Gastrocnemius medialis (tissue), 4 donors: ENCODE measurements around the gene ADCY1. TPM values are rescaled to one million over a fixed set of nuclear protein-coding genes. Genes with fewer than 3 reads are reported as not detected.
"Not testable (repeated sequence)": the region's sequence is repeated elsewhere in the genome, so short reads cannot be mapped to it uniquely, and the experiment has no call there.

Experiments used
- ATAC-seq, 2 donors: fragments of 150-250 bp; one replicate each; pipeline ENCODE4 v1.9.1; 2016
- DNase-seq, 2 donors: peaks; one replicate each; pipeline ENCODE4 v3.0.0-alpha.2; 2019
- H3K27ac ChIP-seq, 4 donors: fragments of 200-600 bp; sonication (generic); 1 replicate in 1 of 4; 2 replicates in 3 of 4; pipeline ENCODE4 v1.5.1; 2016 to 2018; ENCODE audit warnings: mild to moderate bottlenecking in 2 of 4, moderate library complexity in 1 of 4
- H3K27me3 ChIP-seq, 3 donors: fragments of 200-600 bp; sonication (generic) in 2 of 3; 1 replicate in 1 of 3; 2 replicates in 2 of 3; pipeline versions ENCODE4 v1.5.1 to v1.6.0; 2016 to 2019; ENCODE audit warnings: mild to moderate bottlenecking in 1 of 3, moderate library complexity in 1 of 3
- H3K36me3 ChIP-seq, 2 donors: fragments of 200-600 bp; sonication (generic) in 1 of 2; one replicate each; pipeline ENCODE4 v1.5.1; 2017 to 2018
- H3K4me1 ChIP-seq, 2 donors: fragments of 200-600 bp; sonication (generic) in 1 of 2; one replicate each; pipeline ENCODE4 v1.5.1; 2016 to 2017; ENCODE audit warnings: mild to moderate bottlenecking in 2 of 2
- H3K4me3 ChIP-seq, 4 donors: fragments of 200-600 bp; sonication (generic) in 3 of 4; 1 replicate in 1 of 4; 2 replicates in 3 of 4; pipeline ENCODE4 v1.5.1; 2016 to 2019; ENCODE audit warnings: mild to moderate bottlenecking in 2 of 4
- H3K9me3 ChIP-seq, 3 donors: fragments of 200-600 bp; sonication (generic) in 2 of 3; 1 replicate in 1 of 3; 2 replicates in 2 of 3; pipeline ENCODE4 v1.5.1; 2016 to 2019
- POLR2A ChIP-seq, 2 donors: fragments of 450-650 bp; IDR thresholded peaks; one replicate each; pipeline ENCODE4 v1.6.1; 2017; ENCODE audit warnings: antibody characterized with exemption in 2 of 2, mild to moderate bottlenecking in 2 of 2, moderate library complexity in 2 of 2
- in situ Hi-C, 4 donors: fragments of 200-750 bp; cut with MboI; loops; one replicate each; pipeline versions ENCODE4 v1.15.0 to v1.8.0; 2017; ENCODE audit warnings: low sequenced_read_pairs in 4 of 4
- intact Hi-C: fragments of 100-400 bp; cut with DNase I; formaldehyde crosslinking; loops from one replicate; pipeline ENCODE4 v1.15.1; 2023; ENCODE audit warnings: low total_unique reads
- total RNA-seq, 4 donors: library from RNA; depleted of rRNA; stranded (reverse); fragments of >200 nt; gene quantifications; one replicate each; pipeline versions ENCODE4 v1.1.0 to v1.2.3, GENCODE V29; 2016
- TF ChIP-seq, protein P1 (sequence below), 5 experiments: fragments of 450-650 bp in 3 of 5; fragments of 200-600 bp in 2 of 5; sonication (generic) in 2 of 5; IDR thresholded peaks in 4 of 5; conservative IDR thresholded peaks in 1 of 5; 1 replicate in 4 of 5; 2 replicates in 1 of 5; pipeline ENCODE4 v1.5.1; 2016 to 2019; ENCODE audit warnings: antibody characterized with exemption in 5 of 5, mild to moderate bottlenecking in 3 of 5, moderate library complexity in 3 of 5

ADCY1 gene
- total RNA-seq, 4 donors from 2014 or later, result 0.42 to 3.5 (median 1.4) TPM

DNA sequence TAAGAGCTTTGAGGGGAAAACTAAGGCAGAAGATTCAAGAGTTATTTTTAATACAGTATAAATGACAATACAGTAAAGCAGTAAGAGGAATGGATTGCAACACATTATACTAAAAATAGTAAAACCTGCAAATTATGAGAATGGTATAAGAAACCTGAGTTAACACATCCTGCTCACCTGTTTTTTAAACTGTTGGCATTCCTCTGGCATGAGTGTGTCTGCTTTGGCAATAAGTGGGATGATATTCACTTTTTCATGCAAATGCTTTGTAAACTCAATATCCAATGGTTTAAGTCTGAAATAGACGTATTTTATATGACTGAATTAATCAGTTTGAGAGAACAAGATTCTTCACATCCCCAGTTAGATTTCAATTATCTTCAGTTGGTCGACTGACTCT is 177.2 kb downstream of the ADCY1 start:
- in situ Hi-C loops, intact Hi-C loops, DNase-seq, H3K27ac ChIP-seq, H3K27me3 ChIP-seq, H3K9me3 ChIP-seq, ATAC-seq, H3K4me3 ChIP-seq, H3K4me1 ChIP-seq: not testable (repeated sequence)
- peaks cover 0 to 23% of the 10 kb centered on the region in 2 donors for H3K36me3 ChIP-seq

- ATAC-seq, in situ Hi-C loops, intact Hi-C loops, H3K27ac ChIP-seq, H3K9me3 ChIP-seq, H3K27me3 ChIP-seq, H3K4me1 ChIP-seq, DNase-seq, H3K4me3 ChIP-seq: not testable (repeated sequence)
- peaks cover 0 to 18% of the 10 kb centered on the region in 2 donors for H3K36me3 ChIP-seq
These were observed 182.2 kb downstream of the ADCY1 start for GRCh38 chr7:45756333-45756732.

DNA sequence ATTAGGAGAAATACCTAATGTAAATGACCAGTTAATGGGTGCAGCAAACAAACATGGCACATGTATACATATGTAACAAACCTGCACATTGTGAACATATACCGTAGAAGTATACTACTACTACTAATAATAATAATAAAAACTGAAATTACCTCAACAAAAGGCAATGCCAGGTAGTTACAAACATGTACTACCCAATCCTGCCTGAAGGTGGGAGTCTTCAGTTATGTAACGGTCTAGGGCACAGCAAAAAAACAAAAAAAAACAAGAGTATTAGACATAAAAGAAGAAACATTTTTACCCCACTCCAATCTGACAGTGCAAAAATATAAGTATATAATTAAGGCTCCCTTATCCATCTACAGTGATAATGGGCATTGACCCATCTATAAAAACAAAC is 182.6 kb downstream of the ADCY1 start:
- H3K27ac ChIP-seq, in situ Hi-C loops, H3K4me3 ChIP-seq, H3K27me3 ChIP-seq, ATAC-seq, DNase-seq, H3K4me1 ChIP-seq, H3K9me3 ChIP-seq, intact Hi-C loops: not testable (repeated sequence)
- H3K36me3 ChIP-seq, result peaks cover 0 to 18% of the 10 kb centered on the region in 2 donors

DNA sequence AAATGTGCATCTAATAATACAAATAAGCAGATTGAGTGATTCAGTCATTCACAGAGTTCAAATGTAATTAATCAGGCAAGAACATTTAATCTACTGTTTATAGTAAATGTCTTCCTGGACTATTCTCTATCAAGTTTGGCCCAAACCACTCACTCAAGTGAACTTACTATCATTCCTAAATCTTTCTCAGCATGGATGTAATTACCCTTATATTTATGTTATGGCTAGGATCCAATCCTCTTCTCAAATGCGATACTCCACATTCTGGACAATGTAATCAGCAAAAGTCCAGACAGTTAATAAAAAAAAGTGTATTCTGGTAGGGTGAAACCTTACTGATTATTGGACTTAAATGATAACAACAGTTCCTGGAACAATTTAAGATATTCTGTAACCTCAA is 185.3 kb downstream of the ADCY1 start:
- H3K36me3 ChIP-seq, intact Hi-C loops, ATAC-seq, H3K9me3 ChIP-seq, DNase-seq, in situ Hi-C loops, H3K4me3 ChIP-seq, H3K27me3 ChIP-seq, H3K27ac ChIP-seq, H3K4me1 ChIP-seq: not testable (repeated sequence)

- intact Hi-C loops, H3K9me3 ChIP-seq, in situ Hi-C loops, H3K36me3 ChIP-seq, ATAC-seq, H3K27me3 ChIP-seq, H3K4me3 ChIP-seq, DNase-seq, H3K4me1 ChIP-seq: not testable (repeated sequence)
- peak overlapping the region; percentile 28 to 50 (median 36) for H3K27ac ChIP-seq
These were observed 187.5 kb downstream of the ADCY1 start for GRCh38 chr7:45761545-45762205.

DNA sequence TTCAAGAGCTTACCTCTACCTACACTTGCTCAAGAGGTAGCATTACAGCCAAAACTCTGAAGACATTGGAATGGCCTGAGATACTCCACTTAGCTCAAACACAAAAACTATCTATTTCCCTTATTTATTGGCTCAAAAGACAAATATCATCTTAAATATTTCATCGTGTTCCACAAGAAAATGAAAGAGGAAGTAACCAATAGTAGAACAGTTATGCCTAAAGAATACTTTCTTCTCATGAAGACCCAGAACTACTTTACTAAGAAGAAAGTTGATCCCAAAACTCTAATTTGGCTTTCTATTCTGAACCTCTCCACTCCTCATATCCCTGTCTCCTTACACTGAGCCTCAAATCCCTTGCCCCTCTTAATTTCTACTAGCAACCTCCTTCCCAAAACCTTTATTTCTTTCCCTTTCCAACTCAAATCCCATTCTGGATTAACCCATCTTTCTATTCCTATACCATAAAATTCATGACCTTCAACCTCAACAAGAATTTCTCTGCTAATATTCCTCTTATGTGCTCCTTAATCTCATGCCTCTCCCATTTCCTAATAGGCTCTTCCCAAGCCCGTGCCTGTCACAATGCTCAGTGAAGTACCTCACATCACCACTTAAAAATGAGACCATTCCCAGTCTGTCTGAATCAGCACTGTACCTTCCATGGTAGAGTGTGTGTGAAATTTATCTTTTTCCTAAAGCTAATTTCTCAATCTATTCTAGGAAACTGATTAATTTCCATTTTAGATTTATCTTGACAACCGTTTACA is 188.2 kb downstream of the ADCY1 start:
- in situ Hi-C loops, result not testable (repeated sequence)
- H3K27ac ChIP-seq, result peak overlapping the region; percentile 28 to 50 (median 36)

GRCh38 chr7:45768516-45769394 is 194.6 kb downstream of the ADCY1 start:
- intact Hi-C loops, result not testable (repeated sequence)
- H3K4me3 ChIP-seq, result peak overlapping the region; percentile 84 to 100 (median 96)

More for the DNA sequence above, 188.2 kb downstream of the ADCY1 start:
- H3K9me3 ChIP-seq, H3K4me3 ChIP-seq, ATAC-seq, intact Hi-C loops, DNase-seq, H3K36me3 ChIP-seq, H3K27me3 ChIP-seq, H3K4me1 ChIP-seq: not testable (repeated sequence)

DNA sequence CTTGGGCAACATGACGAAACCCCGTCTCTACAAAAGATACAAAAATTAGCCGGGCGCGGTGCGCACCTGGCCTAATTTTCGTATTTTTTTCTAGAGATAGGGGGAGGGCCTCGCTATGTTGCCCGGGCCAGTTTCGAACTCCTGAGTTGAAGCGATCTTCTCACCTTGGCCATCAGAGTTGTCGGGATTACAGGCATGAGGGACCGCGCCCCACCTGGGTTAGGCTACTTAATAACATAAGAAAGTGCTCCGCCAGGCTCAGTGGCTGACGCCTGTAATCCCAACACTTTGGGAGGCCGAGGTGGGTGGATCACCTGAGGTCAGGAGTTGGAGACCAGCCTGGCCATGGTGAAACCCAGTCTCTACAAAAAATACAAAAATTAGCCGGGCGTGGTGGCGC is 195.5 kb downstream of the ADCY1 start:
- ATAC-seq, H3K27me3 ChIP-seq, in situ Hi-C loops, H3K36me3 ChIP-seq, intact Hi-C loops, H3K9me3 ChIP-seq: not testable (repeated sequence)
- H3K4me1 ChIP-seq, result peaks cover 11 to 16% of the 10 kb centered on the region in 2 donors
- peak in 1 of 2 donors; percentile 13 for DNase-seq
- H3K27ac ChIP-seq, result peak overlapping the region; percentile 88 to 93 (median 90)
- peak overlapping the region; percentile 84 to 100 (median 96) for H3K4me3 ChIP-seq

More at GRCh38 chr7:45768516-45769394, 194.6 kb downstream of the ADCY1 start:
- H3K9me3 ChIP-seq, in situ Hi-C loops, H3K27me3 ChIP-seq, H3K36me3 ChIP-seq: not testable (repeated sequence)
- Histone ChIP-seq H3K4me1 (peaks cover 11 to 16% of the 10 kb centered on the region in 2 donors), H3K27ac (peak overlapping the region; percentile 88 to 93 (median 90))
- ATAC-seq, result peak; percentile 100
- TF ChIP-seq POLR2A (IDR thresholded peaks at IDR 0.05), result peak; percentile 59 to 61
- TF ChIP-seq, protein P1, sequence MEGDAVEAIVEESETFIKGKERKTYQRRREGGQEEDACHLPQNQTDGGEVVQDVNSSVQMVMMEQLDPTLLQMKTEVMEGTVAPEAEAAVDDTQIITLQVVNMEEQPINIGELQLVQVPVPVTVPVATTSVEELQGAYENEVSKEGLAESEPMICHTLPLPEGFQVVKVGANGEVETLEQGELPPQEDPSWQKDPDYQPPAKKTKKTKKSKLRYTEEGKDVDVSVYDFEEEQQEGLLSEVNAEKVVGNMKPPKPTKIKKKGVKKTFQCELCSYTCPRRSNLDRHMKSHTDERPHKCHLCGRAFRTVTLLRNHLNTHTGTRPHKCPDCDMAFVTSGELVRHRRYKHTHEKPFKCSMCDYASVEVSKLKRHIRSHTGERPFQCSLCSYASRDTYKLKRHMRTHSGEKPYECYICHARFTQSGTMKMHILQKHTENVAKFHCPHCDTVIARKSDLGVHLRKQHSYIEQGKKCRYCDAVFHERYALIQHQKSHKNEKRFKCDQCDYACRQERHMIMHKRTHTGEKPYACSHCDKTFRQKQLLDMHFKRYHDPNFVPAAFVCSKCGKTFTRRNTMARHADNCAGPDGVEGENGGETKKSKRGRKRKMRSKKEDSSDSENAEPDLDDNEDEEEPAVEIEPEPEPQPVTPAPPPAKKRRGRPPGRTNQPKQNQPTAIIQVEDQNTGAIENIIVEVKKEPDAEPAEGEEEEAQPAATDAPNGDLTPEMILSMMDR (IDR thresholded peaks at IDR 0.05 in 4 of 5, conservative IDR thresholded peaks at IDR 0.05 in 1 of 5), result peak in 2 of 5 experiments; percentile 10 to 41
- DNase-seq, result peak; percentile 96 to 97
